RWPE2 (cell line): ENCODE data around the gene PPP2R2B.

Experiments
- ATAC-seq: fragments of 200-7000 bp; cut with Tn5 transposase; 3 replicates; pipeline ENCODE4 v1.9.1; 2021; ENCODE audit warnings: low read depth
- DNase-seq: peaks from one replicate; pipeline ENCODE4 v3.0.0-alpha.2; 2020; ENCODE audit warnings: low spot score
- H3K27ac ChIP-seq: fragments of 450-650 bp; 2 replicates; pipeline ENCODE4 v1.5.1; 2017; ENCODE audit warnings: mild to moderate bottlenecking; ENCODE audit not compliant: poor library complexity, severe bottlenecking
- H3K27me3 ChIP-seq: fragments of 250-450 bp; sonication (Bioruptor Pico); 2 replicates; pipeline ENCODE4 v1.5.1; 2021; ENCODE audit warnings: mild to moderate bottlenecking, moderate library complexity; ENCODE audit not compliant: insufficient read depth, poor library complexity, severe bottlenecking
- H3K36me3 ChIP-seq: fragments of 250-450 bp; sonication (Bioruptor Pico); 2 replicates; pipeline ENCODE4 v1.5.1; 2020; ENCODE audit warnings: low read depth, mild to moderate bottlenecking, moderate library complexity
- H3K4me1 ChIP-seq: fragments of 250-450 bp; sonication (Bioruptor Pico); 2 replicates; pipeline ENCODE4 v1.5.1; 2021; ENCODE audit warnings: mild to moderate bottlenecking, moderate library complexity; ENCODE audit not compliant: insufficient read depth, poor library complexity, severe bottlenecking
- H3K4me3 ChIP-seq: fragments of 250-450 bp; sonication (Bioruptor Pico); 2 replicates; pipeline ENCODE4 v1.5.1; 2021; ENCODE audit warnings: mild to moderate bottlenecking, moderate library complexity; ENCODE audit not compliant: severe bottlenecking
- H3K9me3 ChIP-seq: fragments of 250-450 bp; sonication (Bioruptor Pico); 2 replicates; pipeline ENCODE4 v1.5.1; 2021; ENCODE audit warnings: mild to moderate bottlenecking, moderate library complexity; ENCODE audit not compliant: severe bottlenecking
- CTCF ChIP-seq: fragments of 450-650 bp; IDR thresholded peaks from one replicate; pipeline ENCODE4 v1.5.1; 2017; ENCODE audit warnings: mild to moderate bottlenecking, moderate library complexity; ENCODE audit not compliant: poor library complexity, severe bottlenecking

Gene PPP2R2B

GRCh38 chr5:146745931-146746577 is 132.5 kb downstream of the PPP2R2B start:
- DNase-seq (no peak), ATAC-seq (no peak)
- Histone ChIP-seq H3K4me3 (no peak overlapping the region), H3K9me3 (no peaks in the 10 kb centered on the region), H3K27me3 (no peaks in the 10 kb centered on the region), H3K27ac (no peak overlapping the region), H3K4me1 (peaks cover 5% of the 10 kb centered on the region), H3K36me3 (no peaks in the 10 kb centered on the region)
- TF ChIP-seq CTCF = no peak

GRCh38 chr5:146744068-146744745 is 134.3 kb downstream of the PPP2R2B start:
- ATAC-seq = peak; percentile 42; the same call in 2 of the 3 replicates
- Histone ChIP-seq H3K27me3 (no peaks in the 10 kb centered on the region), H3K4me1 (no peaks in the 10 kb centered on the region), H3K4me3 (no peak overlapping the region), H3K36me3 (no peaks in the 10 kb centered on the region), H3K27ac (no peak overlapping the region), H3K9me3 (no peaks in the 10 kb centered on the region)
- DNase-seq = no peak
- no peak for TF ChIP-seq CTCF

- no peak for TF ChIP-seq CTCF
- no peak for ATAC-seq
These were observed 143.5 kb downstream of the PPP2R2B start for GRCh38 chr5:146734936-146735577.

GRCh38 chr5:146732962-146733361 is 145.6 kb downstream of the PPP2R2B start:
- Histone ChIP-seq H3K27me3 (no peaks in the 10 kb centered on the region), H3K9me3 (peaks cover 4% of the 10 kb centered on the region), H3K4me3 (no peak overlapping the region), H3K27ac (peak overlapping the region; percentile 85), H3K36me3 (no peaks in the 10 kb centered on the region), H3K4me1 (peaks cover 21% of the 10 kb centered on the region)
- DNase-seq (no peak), ATAC-seq (no peak)
- TF ChIP-seq CTCF = no peak

More at GRCh38 chr5:146734936-146735577, 143.5 kb downstream of the PPP2R2B start:
- Histone ChIP-seq H3K27me3 (no peaks in the 10 kb centered on the region), H3K27ac (no peak overlapping the region), H3K9me3 (no peaks in the 10 kb centered on the region), H3K4me3 (no peak overlapping the region), H3K36me3 (no peaks in the 10 kb centered on the region), H3K4me1 (peaks cover 21% of the 10 kb centered on the region)
- DNase-seq = no peak
